ENCODE measurements around the gene ENTHD1.

DNA sequence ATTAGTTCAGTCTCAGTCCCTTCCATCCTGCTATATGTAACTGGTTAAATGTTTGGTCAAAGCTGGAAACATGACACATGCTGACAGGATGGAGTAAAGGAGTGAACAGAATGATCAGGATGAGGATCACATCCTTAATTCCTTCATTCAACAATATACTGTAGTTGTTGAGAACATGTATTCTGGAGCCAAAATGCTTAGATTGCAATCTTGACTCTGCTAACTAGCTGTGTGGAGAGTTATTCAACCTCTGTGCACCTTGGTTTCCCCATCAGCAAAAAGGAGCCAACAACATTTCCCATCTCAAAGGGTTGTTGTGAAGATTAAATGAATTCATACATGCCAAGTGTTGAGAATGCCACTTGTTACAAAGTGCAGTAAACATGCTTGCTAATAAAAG, 12.8 kb downstream of the ENTHD1 start:
- TF ChIP-seq MXI1 (conservative IDR thresholded peaks at IDR 0.05; ENCODE audit: poor library complexity, severe bottlenecking) (no peak), CTCF (IDR thresholded peaks at IDR 0.05; ENCODE audit: poor library complexity, severe bottlenecking) (no peak)
